Measurements from ENCODE around the gene ITFG1. TPM values are rescaled to one million over a fixed set of nuclear protein-coding genes. Genes with fewer than 3 reads are reported as not detected.

The ITFG1 gene
- total RNA-seq, 2 experiments from 2014 or later: 18.0 to 18.5 TPM

GRCh38 chr16:47308601-47309000, 152.3 kb downstream of the ITFG1 start:
- no peak for ATAC-seq (ENCODE audit: poor library complexity)
- H3K27me3 Mint-ChIP-seq: no peaks in the 10 kb centered on the region
- no peaks in the 10 kb centered on the region for H3K4me1 ChIP-seq (ENCODE audit: insufficient read depth, low read length)
- peaks cover 18% of the 10 kb centered on the region for H3K36me3 ChIP-seq (ENCODE audit: insufficient read depth, low read length)
- CTCF ChIA-PET: no interaction called here
- H3K9me3 Mint-ChIP-seq: no peaks in the 10 kb centered on the region
- intact Hi-C loops (cut with DNase I, micrococcal nuclease): no loop called here
- H3K9me3 ChIP-seq (ENCODE audit: control insufficient read depth in 1 of 2, insufficient read depth in 1 of 2, low read length in 2 of 2): no peaks in the 10 kb centered on the region
- no peaks in the 10 kb centered on the region for H3K4me1 Mint-ChIP-seq (ENCODE audit: low read depth)
- POLR2A ChIA-PET: no interaction called here
- no peak for DNase-seq
- H3K27ac ChIP-seq (ENCODE audit: low read depth in 1 of 2, low read length in 2 of 2): no peak overlapping the region
- H3K27ac Mint-ChIP-seq: no peak overlapping the region
- H3K4me3 Mint-ChIP-seq: no peak overlapping the region
- no peak for TF ChIP-seq CTCF (IDR thresholded peaks at IDR 0.05)
- peaks cover 84% of the 10 kb centered on the region for H3K36me3 Mint-ChIP-seq (ENCODE audit: low read depth)
- H3K27me3 ChIP-seq (ENCODE audit: control insufficient read depth in 1 of 2, insufficient read depth in 2 of 2, low read length in 2 of 2): no peaks in the 10 kb centered on the region
- no peak overlapping the region for H3K4me3 ChIP-seq (ENCODE audit: low read length)

DNA sequence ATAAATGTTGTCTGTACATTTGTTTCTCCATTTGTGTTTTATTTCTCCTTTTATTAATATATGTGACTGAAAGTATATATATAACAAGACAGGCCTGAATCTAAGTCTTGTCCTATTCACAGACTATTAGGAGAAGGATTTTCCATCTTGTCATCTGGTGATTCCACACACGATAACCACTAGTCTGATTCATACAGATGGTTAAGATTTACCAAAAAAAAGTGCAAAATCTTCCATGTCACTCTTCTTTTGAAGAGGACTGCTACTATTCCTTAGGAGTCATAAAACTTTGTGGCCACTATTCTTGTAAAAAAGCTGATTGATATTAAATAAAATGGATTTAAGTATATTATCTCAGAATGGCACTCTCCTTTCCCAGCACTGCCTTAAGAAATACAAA, 156.3 kb downstream of the ITFG1 start:
- POLR2A ChIA-PET: no interaction called here
- H3K27me3 Mint-ChIP-seq: no peaks in the 10 kb centered on the region
- no peak for TF ChIP-seq CTCF (IDR thresholded peaks at IDR 0.05)
- CTCF ChIA-PET: interaction anchor here (1.2 kb wide), 1 partner anchor 11 kb away, joined by 3 read pairs; no protein-coding TSS in a partner anchor
- no peak for DNase-seq
- intact Hi-C loops (cut with DNase I, micrococcal nuclease): no loop called here
- no peak overlapping the region for H3K4me3 ChIP-seq (ENCODE audit: low read length)
- peaks cover 2% of the 10 kb centered on the region for H3K9me3 Mint-ChIP-seq
- peaks cover 85% of the 10 kb centered on the region for H3K36me3 Mint-ChIP-seq (ENCODE audit: low read depth)
- no peak for ATAC-seq (ENCODE audit: poor library complexity)
- no peaks in the 10 kb centered on the region for H3K27me3 ChIP-seq (ENCODE audit: control insufficient read depth in 1 of 2, insufficient read depth in 2 of 2, low read length in 2 of 2)
- no peaks in the 10 kb centered on the region for H3K4me1 Mint-ChIP-seq (ENCODE audit: low read depth)
- no peak overlapping the region for H3K4me3 Mint-ChIP-seq
- no peak overlapping the region for H3K27ac ChIP-seq (ENCODE audit: low read depth in 1 of 2, low read length in 2 of 2)
- no peaks in the 10 kb centered on the region for H3K4me1 ChIP-seq (ENCODE audit: insufficient read depth, low read length)
- no peak overlapping the region for H3K27ac Mint-ChIP-seq
- peaks cover 0 to 1% of the 10 kb centered on the region in 2 experiments for H3K9me3 ChIP-seq (ENCODE audit: control insufficient read depth in 1 of 2, insufficient read depth in 1 of 2, low read length in 2 of 2)
- peaks cover 6% of the 10 kb centered on the region for H3K36me3 ChIP-seq (ENCODE audit: insufficient read depth, low read length)

DNA sequence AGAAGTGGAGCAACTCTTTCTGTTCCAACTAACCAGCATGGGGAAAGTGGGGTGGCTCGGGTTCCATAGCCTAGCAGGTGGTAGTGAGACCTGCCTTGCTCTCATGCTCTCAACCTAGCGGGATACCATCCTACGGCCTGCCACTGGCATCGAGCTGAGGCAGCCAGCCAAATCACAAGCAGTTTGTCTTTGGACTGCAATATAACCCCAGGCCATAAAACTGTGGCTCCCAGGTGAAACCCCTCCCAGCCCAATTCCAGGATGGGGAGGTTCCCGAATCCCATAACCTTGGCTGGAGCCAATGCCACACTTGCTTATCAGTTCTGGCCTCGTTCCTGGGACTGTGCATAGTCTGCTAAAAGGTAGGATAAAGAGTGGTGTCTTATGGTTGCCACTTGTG, 161.3 kb downstream of the ITFG1 start:
- no peak for TF ChIP-seq CTCF (IDR thresholded peaks at IDR 0.05)
- CTCF ChIA-PET: no interaction called here
- DNase-seq (no peak), ATAC-seq (ENCODE audit: poor library complexity) (no peak)
- POLR2A ChIA-PET: no interaction called here
- H3K4me3 ChIP-seq (ENCODE audit: low read length): no peak overlapping the region
- Mint-ChIP-seq H3K9me3 (peaks cover 17% of the 10 kb centered on the region), H3K27me3 (no peaks in the 10 kb centered on the region), H3K4me1 (ENCODE audit: low read depth) (no peaks in the 10 kb centered on the region), H3K36me3 (ENCODE audit: low read depth) (peaks cover 87% of the 10 kb centered on the region), H3K4me3 (no peak overlapping the region), H3K27ac (no peak overlapping the region)
- no peak overlapping the region for H3K27ac ChIP-seq (ENCODE audit: low read depth in 1 of 2, low read length in 2 of 2)
- intact Hi-C loops (cut with DNase I, micrococcal nuclease): no loop called here
- H3K36me3 ChIP-seq (ENCODE audit: insufficient read depth, low read length): peaks cover 9% of the 10 kb centered on the region
- H3K4me1 ChIP-seq (ENCODE audit: insufficient read depth, low read length): no peaks in the 10 kb centered on the region
- H3K9me3 ChIP-seq (ENCODE audit: control insufficient read depth in 1 of 2, insufficient read depth in 1 of 2, low read length in 2 of 2): peaks cover 4 to 11% of the 10 kb centered on the region in 2 experiments
- no peaks in the 10 kb centered on the region for H3K27me3 ChIP-seq (ENCODE audit: control insufficient read depth in 1 of 2, insufficient read depth in 2 of 2, low read length in 2 of 2)

Measured in CD4-positive, alpha-beta T cell (primary cell).